Lung (tissue), 16 donors: ENCODE results near the gene ZSCAN2. TPM values are rescaled to one million over a fixed set of nuclear protein-coding genes. Genes with fewer than 3 reads are reported as not detected.
"Not testable (repeated sequence)": the region's sequence is repeated elsewhere in the genome, so short reads cannot be mapped to it uniquely, and the experiment has no call there.

ENCODE experiments used
- ATAC-seq: fragments of 200-7000 bp; cut with Tn5 transposase; one replicate; pipeline ENCODE4 v1.9.1; 2020; ENCODE audit warnings: moderate number of reproducible peaks; ENCODE audit not compliant: insufficient read depth, low FRiP score
- DNase-seq, 3 donors: peaks; one replicate each; pipeline ENCODE4 v3.0.0-alpha.2; 2013 to 2017
- H3K27ac ChIP-seq, 2 donors: one replicate each; pipeline ENCODE4 v1.5.1; 2013; ENCODE audit warnings: mild to moderate bottlenecking in 2 of 2, moderate library complexity in 2 of 2, control low read depth in 1 of 2, inconsistent platforms in 1 of 2, low read depth in 1 of 2, low read length in 1 of 2
- H3K27me3 ChIP-seq, 3 donors: one replicate each; pipeline ENCODE4 v1.5.1; 2013; ENCODE audit warnings: low read length in 2 of 3; ENCODE audit not compliant: control insufficient read depth in 3 of 3, insufficient read depth in 3 of 3
- H3K36me3 ChIP-seq, 4 donors: one replicate each; pipeline ENCODE4 v1.5.1; 2013; ENCODE audit warnings: low read length in 4 of 4, mild to moderate bottlenecking in 1 of 4, moderate library complexity in 1 of 4; ENCODE audit not compliant: control insufficient read depth in 4 of 4, insufficient read depth in 4 of 4
- H3K4me1 ChIP-seq, 5 donors: one replicate each; pipeline ENCODE4 v1.5.1; 2013; ENCODE audit warnings: low read length in 5 of 5, mild to moderate bottlenecking in 2 of 5, moderate library complexity in 1 of 5; ENCODE audit not compliant: control insufficient read depth in 5 of 5, insufficient read depth in 5 of 5
- H3K4me3 ChIP-seq: one replicate; pipeline ENCODE4 v1.5.1; 2013; ENCODE audit warnings: mild to moderate bottlenecking, control low read depth, moderate library complexity
- H3K9ac ChIP-seq, 2 donors: one replicate each; pipeline ENCODE4 v1.5.1; 2013; ENCODE audit warnings: low read length in 2 of 2, control low read depth in 1 of 2; ENCODE audit not compliant: insufficient read depth in 1 of 2
- H3K9me3 ChIP-seq, 4 donors: one replicate each; pipeline ENCODE4 v1.5.1; 2013; ENCODE audit warnings: low read length in 3 of 4, mild to moderate bottlenecking in 1 of 4, moderate library complexity in 1 of 4; ENCODE audit not compliant: control insufficient read depth in 4 of 4, insufficient read depth in 3 of 4
- WGBS, 2 donors: extraction: QIAGEN DNeasy Blood & Tissue Kit; methylation state at CpG; one replicate each; pipeline ENCODE4 v1.1.7; 2013; 5-methylcytosine and 5-hydroxymethylcytosine counted together
- long read RNA-seq, 5 donors: transcript quantifications; one replicate each; lab custom pipeline, GENCODE V29; 2026
- polyA plus RNA-seq, 2 donors: library from polyadenylated mRNA; stranded (reverse); fragments of 200-250 nt; gene quantifications; one replicate each; pipeline ENCODE4 v1.2.1, GENCODE V29; 2013
- total RNA-seq, 2 donors: library from RNA; depleted of rRNA in 1 of 2; stranded (reverse); fragments of >200 nt in 1 of 2; gene quantifications; one replicate each; pipeline ENCODE4 v1.2.1, GENCODE V29; 2014 to 2021
- TF ChIP-seq, protein P1 (sequence below): IDR thresholded peaks from 2 replicates; pipeline ENCODE4 v1.5.1; 2012; ENCODE audit warnings: mild to moderate bottlenecking; ENCODE audit errors: control extremely low read depth, extremely low read depth
- donor health status: control.
- donor health status: control.
- donor health status: Bipolar disorder and iron deficiency.
- donor health status: healthy.
- donor health status: DM: yes; HTN: yes; CAD: no.

Gene ZSCAN2
- total RNA-seq, result 10 to 100 TPM in 1 of 2 donors, 1 to 10 TPM in 1; 5.0 to 12.8 TPM
- polyA plus RNA-seq, result 1 to 10 TPM; 2.5 to 3.7 TPM
- long read RNA-seq, donor 1, partial matches to known transcripts, result 0 of 5 reads
- long read RNA-seq, donor 1, other reads (novel, unspliced or antisense), result 0 of 5 reads
- long read RNA-seq, donor 2, partial matches to known transcripts, result 0 of 1 reads
- long read RNA-seq, donor 2, other reads (novel, unspliced or antisense), result 0 of 1 reads
- long read RNA-seq, donor 3, partial matches to known transcripts, result 0 of 1 reads
- long read RNA-seq, donor 3, other reads (novel, unspliced or antisense), result 0 of 1 reads
- long read RNA-seq, donor 4, partial matches to known transcripts, result 0 of 2 reads
- long read RNA-seq, donor 4, other reads (novel, unspliced or antisense), result 0 of 2 reads
- long read RNA-seq, donor 5, partial matches to known transcripts, result 0 of 5 reads
- long read RNA-seq, donor 5, other reads (novel, unspliced or antisense), result 0 of 5 reads

GRCh38 chr15:84600687-84601554 is at the start of gene ZSCAN2:
Gene ZSCAN2, plus strand, starts transcription at chr15:84601009. Its CDS starts 2,919 bp downstream, at chr15:84603928.
- Histone ChIP-seq H3K4me3 (peak within 1 kb of the TSS; percentile 59), H3K9me3 (no peaks in the 10 kb centered on the region), H3K36me3 (peaks cover 3 to 20% (median 10%) of the 10 kb centered on the region in 4 donors), H3K9ac (peak within 1 kb of the TSS in 1 of 2 donors; percentile 75), H3K27ac (peak within 1 kb of the TSS; percentile 51 to 53), H3K27me3 (no peaks in the 10 kb centered on the region), H3K4me1 (peaks cover 0 to 3% (median 0%) of the 10 kb centered on the region in 5 donors)
- WGBS, 2 donors, result 0 to 1% methylated on average over 68 of the region's 68 CpGs
- TF ChIP-seq, protein P1, sequence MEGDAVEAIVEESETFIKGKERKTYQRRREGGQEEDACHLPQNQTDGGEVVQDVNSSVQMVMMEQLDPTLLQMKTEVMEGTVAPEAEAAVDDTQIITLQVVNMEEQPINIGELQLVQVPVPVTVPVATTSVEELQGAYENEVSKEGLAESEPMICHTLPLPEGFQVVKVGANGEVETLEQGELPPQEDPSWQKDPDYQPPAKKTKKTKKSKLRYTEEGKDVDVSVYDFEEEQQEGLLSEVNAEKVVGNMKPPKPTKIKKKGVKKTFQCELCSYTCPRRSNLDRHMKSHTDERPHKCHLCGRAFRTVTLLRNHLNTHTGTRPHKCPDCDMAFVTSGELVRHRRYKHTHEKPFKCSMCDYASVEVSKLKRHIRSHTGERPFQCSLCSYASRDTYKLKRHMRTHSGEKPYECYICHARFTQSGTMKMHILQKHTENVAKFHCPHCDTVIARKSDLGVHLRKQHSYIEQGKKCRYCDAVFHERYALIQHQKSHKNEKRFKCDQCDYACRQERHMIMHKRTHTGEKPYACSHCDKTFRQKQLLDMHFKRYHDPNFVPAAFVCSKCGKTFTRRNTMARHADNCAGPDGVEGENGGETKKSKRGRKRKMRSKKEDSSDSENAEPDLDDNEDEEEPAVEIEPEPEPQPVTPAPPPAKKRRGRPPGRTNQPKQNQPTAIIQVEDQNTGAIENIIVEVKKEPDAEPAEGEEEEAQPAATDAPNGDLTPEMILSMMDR, result no peak
- DNase-seq (peak; percentile 97), ATAC-seq (peak; percentile 100)

DNA sequence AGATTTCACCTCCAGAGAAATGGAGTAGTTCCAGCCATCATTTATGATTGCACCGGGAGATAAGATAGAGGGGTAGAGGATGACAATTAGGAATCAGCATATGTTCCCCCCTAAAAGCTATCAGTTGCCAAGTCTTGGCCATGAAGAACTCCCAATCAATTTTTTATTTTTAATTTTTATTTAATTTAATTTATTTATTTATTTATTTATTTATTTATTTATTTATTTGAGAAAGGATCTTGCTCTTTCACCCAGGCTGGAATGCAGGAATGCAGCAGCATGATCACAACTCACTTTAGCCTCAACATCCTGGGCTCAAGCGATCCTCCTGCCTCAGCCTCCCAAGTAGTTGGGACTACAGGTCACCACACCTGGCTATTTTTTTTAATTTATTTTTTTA is 49.2 kb upstream of the ZSCAN2 start:
- H3K27ac ChIP-seq, H3K4me3 ChIP-seq, H3K9ac ChIP-seq, H3K9me3 ChIP-seq, H3K4me1 ChIP-seq, H3K27me3 ChIP-seq, H3K36me3 ChIP-seq, ATAC-seq, DNase-seq: not testable (repeated sequence)
- 98 to 100% methylated on average over 2 of the region's 2 CpGs for WGBS, 2 donors

DNA sequence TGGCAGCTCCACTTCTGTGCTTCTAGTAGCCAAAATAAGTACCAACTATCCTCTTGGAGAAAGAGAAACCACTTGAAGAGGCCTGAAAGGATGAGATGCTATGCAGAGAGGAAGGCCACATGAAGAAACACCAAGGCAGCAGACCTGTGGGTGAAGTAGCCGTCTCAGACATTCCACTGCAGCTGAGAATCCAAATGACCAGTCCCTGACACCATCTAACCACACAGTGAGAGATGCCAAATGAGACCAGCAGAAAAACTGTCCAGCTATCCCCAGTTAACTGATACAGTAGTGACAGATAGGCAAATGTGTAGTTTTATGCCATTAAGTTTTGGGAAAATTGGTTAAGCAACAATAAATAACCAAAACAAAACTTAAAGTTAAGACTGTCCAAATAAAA is 47.9 kb upstream of the ZSCAN2 start:
- ATAC-seq (no peak), DNase-seq (no peak)
- Histone ChIP-seq H3K4me3 (no peak overlapping the region), H3K36me3 (peaks cover 0 to 6% (median 3%) of the 10 kb centered on the region in 4 donors), H3K9me3 (no peaks in the 10 kb centered on the region), H3K4me1 (no peaks in the 10 kb centered on the region), H3K27ac (no peak overlapping the region), H3K27me3 (no peaks in the 10 kb centered on the region), H3K9ac (no peak overlapping the region)
- 95 to 100% methylated on average over 1 of the region's 1 CpG for WGBS, 2 donors
- TF ChIP-seq, protein P1, result no peak

DNA sequence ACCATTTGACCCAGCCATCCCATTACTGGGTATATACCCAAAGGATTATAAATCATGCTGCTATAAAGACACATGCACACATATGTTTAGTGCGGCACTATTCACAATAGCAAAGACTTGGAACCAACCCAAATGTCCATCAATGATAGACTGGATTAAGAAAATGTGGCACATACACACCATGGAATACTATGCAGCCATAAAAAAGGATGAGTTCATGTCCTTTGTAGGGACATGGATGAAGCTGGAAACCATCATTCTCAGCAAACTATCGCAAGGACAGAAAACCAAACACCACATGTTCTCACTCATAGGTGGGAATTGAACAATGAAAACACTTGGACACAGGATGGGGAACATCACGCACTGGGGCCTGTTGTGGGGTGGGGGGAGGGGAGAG is 44.1 kb upstream of the ZSCAN2 start:
- 73 to 100% methylated on average over 2 to 3 of the region's 3 CpGs for WGBS, 2 donors

DNA sequence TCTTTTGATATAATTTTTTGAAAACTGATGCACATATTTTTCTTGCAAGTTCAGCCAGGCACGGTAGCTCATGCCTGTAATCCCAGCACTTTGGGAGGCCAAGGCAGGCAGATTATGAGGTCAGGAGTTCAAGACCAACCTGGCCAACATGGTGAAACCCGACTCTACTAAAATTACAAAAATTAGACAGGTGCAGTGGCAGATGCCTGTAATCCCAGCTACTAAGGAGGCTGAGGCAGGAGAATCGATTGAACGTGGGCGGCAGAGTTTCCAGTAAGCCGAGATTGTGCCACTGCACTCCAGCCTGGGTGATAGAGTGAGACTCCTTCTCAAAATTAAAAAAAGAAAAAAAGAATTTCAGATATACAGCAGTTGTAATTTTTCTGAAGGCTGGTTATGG is 32.8 kb upstream of the ZSCAN2 start:
- not testable (repeated sequence) for H3K4me1 ChIP-seq, H3K4me3 ChIP-seq, H3K9ac ChIP-seq, ATAC-seq, H3K36me3 ChIP-seq, H3K9me3 ChIP-seq, H3K27me3 ChIP-seq, H3K27ac ChIP-seq, DNase-seq
- 94% methylated on average over 6 of the region's 6 CpGs for WGBS, 2 donors

More for the DNA sequence above, 44.1 kb upstream of the ZSCAN2 start:
- H3K4me3 ChIP-seq, H3K27me3 ChIP-seq, H3K4me1 ChIP-seq, DNase-seq, H3K9ac ChIP-seq, H3K27ac ChIP-seq, H3K36me3 ChIP-seq, ATAC-seq, H3K9me3 ChIP-seq: not testable (repeated sequence)
